ENCODE data around the gene PPP1R9A.

The PPP1R9A gene

GRCh38 chr7:95323410-95324129, 416.2 kb downstream of the PPP1R9A start:
- no peak for DNase-seq

DNA sequence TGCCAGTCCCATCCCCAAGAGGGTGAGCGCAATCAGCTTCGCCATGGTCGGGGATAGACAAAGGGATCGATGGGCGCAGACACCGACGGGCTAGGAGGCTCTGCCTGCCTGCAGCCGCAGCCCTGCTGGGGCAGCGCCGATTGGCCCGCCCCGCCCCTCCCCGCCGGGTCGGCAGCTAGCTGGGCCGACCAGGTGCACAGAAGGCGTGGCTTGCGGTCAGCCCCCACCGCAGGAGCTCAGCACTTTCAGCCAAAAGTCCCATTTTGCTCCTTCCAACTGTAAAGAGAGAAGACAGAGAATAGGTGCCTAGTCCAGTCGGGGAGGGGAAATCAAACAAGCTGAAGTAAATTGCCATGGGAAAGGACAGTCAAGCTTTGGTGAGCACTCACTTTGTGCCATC, 417.0 kb downstream of the PPP1R9A start, which contains the start of gene PON1:
TSS of gene PON1 (minus strand) at position 102 of the 400 bp plus-strand sequence. CDS start at position 45, 57 bp downstream.
- no peak for DNase-seq

DNA sequence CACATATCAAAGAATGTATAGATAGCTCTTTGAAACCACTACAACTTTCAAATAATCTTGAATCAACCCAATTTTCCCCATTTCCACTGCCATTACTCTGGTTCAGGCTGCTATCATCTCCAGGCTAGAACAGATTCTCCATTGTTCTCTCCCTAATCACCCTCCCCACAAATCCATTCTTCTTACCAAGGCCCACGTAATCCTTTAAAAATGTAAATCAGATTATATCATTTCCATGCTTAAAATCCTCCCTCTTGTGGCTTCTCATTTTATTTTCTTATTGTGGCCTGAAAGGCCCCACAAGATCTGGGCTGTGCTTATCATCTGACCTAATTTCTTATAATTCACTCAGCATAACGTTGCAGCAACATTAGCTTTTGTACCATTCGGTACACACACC, 420.0 kb downstream of the PPP1R9A start:
- DNase-seq, result no peak

DNA sequence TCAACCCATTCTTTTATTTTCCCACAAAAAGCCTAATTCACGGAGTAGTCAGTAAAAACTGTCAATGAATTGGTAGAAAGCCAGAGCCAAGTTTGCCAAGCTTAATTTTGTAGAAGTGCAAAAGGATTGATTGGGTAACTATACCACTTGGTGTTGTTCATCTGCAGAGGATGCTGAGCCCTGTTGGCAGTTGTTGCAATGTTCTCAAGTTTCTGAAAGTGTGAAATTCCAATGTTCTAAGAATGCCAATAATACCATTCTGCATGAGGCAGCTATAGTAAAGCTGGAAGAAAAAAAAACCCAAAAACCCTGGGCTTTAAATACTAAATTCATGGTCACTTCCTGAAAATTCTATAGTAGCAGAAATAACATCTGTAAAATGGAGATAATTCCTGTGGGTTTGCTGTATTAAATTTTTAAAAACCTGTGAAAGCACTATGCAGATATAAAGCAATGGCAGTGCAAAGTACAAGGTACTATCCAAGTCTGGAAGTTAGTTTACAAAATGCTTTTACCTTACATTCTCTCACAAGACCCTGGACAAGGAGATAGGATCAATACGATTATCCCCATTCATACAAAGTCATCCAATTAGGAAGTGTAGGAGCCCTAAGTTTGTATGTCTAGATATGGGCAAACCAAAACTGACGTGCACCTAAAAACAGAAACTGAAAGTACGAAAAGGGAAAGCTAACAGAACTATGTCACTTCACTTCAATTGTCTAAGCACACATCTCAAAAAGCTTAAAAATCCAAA, 423.0 kb downstream of the PPP1R9A start:
- no peak for DNase-seq

DNA sequence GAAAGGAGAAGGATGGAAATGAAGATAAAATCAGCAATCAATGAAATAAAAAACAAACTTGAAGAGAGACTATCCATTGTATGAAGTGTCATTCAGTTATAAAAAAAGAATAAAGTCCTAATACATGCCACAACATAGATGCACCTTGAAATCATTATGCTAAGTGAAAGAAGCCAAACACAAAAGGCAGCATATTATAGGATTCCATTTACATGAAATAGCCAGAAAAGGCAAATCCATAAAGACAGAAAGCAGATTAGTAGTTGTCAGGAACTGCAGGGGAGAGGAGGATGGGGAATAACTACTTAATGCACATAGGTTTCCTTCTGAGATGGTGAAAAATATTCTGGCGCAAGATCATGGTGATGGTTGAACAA, 423.6 kb downstream of the PPP1R9A start:
- no peak for DNase-seq

DNA sequence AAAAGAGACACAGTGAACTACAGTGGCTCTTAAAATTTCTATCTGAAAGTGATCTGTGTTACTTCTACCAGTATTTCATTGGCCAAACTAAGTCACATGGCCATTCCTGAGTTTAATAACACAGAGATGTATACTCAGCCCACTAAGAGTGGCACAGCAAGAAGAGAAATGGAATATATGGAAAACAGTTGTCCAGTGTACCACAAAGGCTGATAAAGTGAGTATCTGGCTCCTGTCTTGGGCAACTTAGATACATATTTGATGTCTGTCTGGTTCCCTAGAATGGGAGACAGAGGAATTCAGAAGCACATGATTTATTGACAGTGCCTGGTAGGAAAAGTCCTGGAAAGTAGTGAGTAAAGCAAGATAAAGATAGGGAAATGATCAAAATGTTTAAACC, 427.1 kb downstream of the PPP1R9A start:
- DNase-seq, result no peak

GRCh38 chr7:95335093-95335492, 427.7 kb downstream of the PPP1R9A start:
- DNase-seq, result no peak

- no peak for DNase-seq
Observed at GRCh38 chr7:95338832-95339231, 431.4 kb downstream of the PPP1R9A start.

- no peak for DNase-seq
Observed at GRCh38 chr7:95340491-95340890, 433.1 kb downstream of the PPP1R9A start.

DNA sequence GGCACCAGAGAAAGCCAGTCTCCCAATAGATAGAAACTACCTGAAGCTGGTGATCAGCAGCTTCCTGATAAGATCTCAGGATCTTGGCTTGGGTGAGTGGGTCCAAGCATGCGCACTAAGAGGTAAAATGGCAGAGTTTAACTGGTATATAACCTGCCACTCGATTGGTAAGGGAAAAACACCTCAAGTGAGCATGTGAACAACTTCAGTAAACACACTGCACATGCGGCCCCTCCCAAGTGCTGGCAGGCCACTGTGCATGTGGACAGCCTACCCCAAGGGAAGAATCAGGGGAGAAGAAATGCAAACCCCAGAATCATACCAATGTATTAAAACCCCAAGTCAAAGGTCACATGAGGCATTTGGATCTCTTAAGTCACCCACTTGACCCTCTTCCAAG, 434.6 kb downstream of the PPP1R9A start:
- no peak for DNase-seq

DNA sequence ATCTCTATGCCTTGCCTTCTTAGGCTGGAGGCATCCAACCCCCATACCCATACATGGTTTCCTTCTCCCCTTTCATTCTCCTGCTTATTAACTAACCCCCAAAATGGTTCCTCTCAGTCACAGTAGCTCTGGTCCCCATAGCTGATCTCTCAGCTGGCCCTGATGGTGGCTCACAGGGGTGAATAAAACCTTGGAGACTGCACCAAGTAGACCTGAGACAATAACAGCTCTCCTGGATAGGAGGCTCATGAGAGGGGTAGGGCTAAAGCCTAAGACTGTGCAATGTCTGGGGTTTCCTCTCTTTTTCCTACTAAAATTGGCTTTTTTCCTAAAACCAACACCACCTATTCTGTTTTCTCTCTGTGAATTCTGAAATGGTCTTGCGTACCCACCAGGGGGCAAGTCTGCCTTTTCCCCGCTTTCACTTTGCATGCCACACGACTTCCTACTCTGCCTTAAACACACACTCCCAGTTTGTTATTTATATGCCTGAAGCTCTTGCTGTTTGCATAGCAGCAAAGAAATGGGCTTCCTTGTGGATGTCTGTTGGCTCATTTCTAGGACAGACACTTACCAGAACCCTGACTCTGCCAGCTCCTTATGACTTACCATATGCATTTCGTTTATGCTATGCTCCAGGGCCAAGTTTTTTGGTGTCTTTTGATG, 435.4 kb downstream of the PPP1R9A start:
- no peak for DNase-seq
